OCI-LY3 (cell line): ENCODE measurements around the gene RLN3.

Experiments
- EZH2phosphoT487 ChIP-seq: fragments of 200-600 bp; shearing (Covaris generic); IDR thresholded peaks from 2 replicates; pipeline ENCODE4 v1.6.1; 2018; ENCODE audit warnings: antibody characterized with exemption, mixed run types, low read depth
- TF ChIP-seq, protein P1 (sequence below): fragments of 200-600, 300-600 bp; sonication (generic); IDR thresholded peaks from 2 replicates; pipeline ENCODE4 v1.5.1; 2014; ENCODE audit warnings: antibody characterized with exemption, low read length, low read depth

DNA sequence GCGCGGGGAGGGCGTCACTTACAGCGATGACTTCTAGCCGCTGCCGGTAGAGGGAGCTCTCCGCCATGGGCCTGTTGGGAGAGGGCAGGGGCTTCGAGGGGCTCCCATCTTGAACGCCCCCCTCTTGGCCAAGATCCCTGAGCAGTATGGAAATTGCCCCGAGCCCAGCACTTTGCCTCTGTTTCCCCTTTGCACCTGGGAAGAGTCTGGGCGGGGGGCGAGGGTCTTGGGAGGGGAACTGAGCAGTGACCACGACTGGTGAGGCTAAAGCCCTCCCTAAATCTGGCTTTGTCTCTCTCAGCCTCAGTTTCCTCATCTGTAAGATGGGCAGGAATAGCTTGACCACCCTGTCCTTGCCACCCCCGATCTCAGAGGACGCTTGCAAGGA lies 31.1 kb downstream of the RLN3 start:
- TF ChIP-seq, protein P1, sequence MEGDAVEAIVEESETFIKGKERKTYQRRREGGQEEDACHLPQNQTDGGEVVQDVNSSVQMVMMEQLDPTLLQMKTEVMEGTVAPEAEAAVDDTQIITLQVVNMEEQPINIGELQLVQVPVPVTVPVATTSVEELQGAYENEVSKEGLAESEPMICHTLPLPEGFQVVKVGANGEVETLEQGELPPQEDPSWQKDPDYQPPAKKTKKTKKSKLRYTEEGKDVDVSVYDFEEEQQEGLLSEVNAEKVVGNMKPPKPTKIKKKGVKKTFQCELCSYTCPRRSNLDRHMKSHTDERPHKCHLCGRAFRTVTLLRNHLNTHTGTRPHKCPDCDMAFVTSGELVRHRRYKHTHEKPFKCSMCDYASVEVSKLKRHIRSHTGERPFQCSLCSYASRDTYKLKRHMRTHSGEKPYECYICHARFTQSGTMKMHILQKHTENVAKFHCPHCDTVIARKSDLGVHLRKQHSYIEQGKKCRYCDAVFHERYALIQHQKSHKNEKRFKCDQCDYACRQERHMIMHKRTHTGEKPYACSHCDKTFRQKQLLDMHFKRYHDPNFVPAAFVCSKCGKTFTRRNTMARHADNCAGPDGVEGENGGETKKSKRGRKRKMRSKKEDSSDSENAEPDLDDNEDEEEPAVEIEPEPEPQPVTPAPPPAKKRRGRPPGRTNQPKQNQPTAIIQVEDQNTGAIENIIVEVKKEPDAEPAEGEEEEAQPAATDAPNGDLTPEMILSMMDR = peak; percentile 74
- TF ChIP-seq EZH2phosphoT487 = no peak
